ENCODE data around the gene GPR25. TPM values are rescaled to one million over a fixed set of nuclear protein-coding genes. Genes with fewer than 3 reads are reported as not detected.

GPR25 gene
- polyA plus RNA-seq, 1 donor = 0.16 TPM

GRCh38 chr1:200873116-200873670 lies 412 bp downstream of the GPR25 start:
- Histone ChIP-seq H3K4me3 (ENCODE audit: low read length) (no peak overlapping the region), H3K4me1 (ENCODE audit: control insufficient read depth, insufficient read depth, low read length) (peaks cover 7% of the 10 kb centered on the region), H3K36me3 (ENCODE audit: control insufficient read depth, insufficient read depth, low read length) (no peaks in the 10 kb centered on the region), H3K9me3 (ENCODE audit: control insufficient read depth, low read depth, low read length) (peaks cover 12% of the 10 kb centered on the region), H3K27ac (ENCODE audit: low read length) (no peak overlapping the region), H3K27me3 (ENCODE audit: control insufficient read depth, insufficient read depth, low read length) (peaks cover 58% of the 10 kb centered on the region)
- peak in 1 of 2 donors; percentile 67 for DNase-seq
- no CpG with 5 or more reads among the region's 61 CpGs for WGBS (ENCODE audit: insufficient coverage, low lambda C conversion rate)

GRCh38 chr1:200873671-200874397 lies 1.1 kb downstream of the GPR25 start:
- no peaks in the 10 kb centered on the region for H3K36me3 ChIP-seq (ENCODE audit: control insufficient read depth, insufficient read depth, low read length)
- H3K27me3 ChIP-seq (ENCODE audit: control insufficient read depth, insufficient read depth, low read length) = peaks cover 58% of the 10 kb centered on the region
- DNase-seq = no peak
- H3K27ac ChIP-seq (ENCODE audit: low read length) = no peak overlapping the region
- no CpG with 5 or more reads among the region's 66 CpGs for WGBS (ENCODE audit: insufficient coverage, low lambda C conversion rate)
- no peak overlapping the region for H3K4me3 ChIP-seq (ENCODE audit: low read length)
- H3K4me1 ChIP-seq (ENCODE audit: control insufficient read depth, insufficient read depth, low read length) = peaks cover 7% of the 10 kb centered on the region
- peaks cover 12% of the 10 kb centered on the region for H3K9me3 ChIP-seq (ENCODE audit: control insufficient read depth, low read depth, low read length)

GRCh38 chr1:200874694-200875093 lies 1.9 kb downstream of the GPR25 start:
- Histone ChIP-seq H3K27me3 (ENCODE audit: control insufficient read depth, insufficient read depth, low read length) (peaks cover 55% of the 10 kb centered on the region), H3K4me1 (ENCODE audit: control insufficient read depth, insufficient read depth, low read length) (peaks cover 7% of the 10 kb centered on the region), H3K27ac (ENCODE audit: low read length) (no peak overlapping the region), H3K4me3 (ENCODE audit: low read length) (no peak overlapping the region), H3K9me3 (ENCODE audit: control insufficient read depth, low read depth, low read length) (peaks cover 12% of the 10 kb centered on the region), H3K36me3 (ENCODE audit: control insufficient read depth, insufficient read depth, low read length) (no peaks in the 10 kb centered on the region)
- DNase-seq = no peak
- 100% methylated on average over 1 of the region's 6 CpGs for WGBS (ENCODE audit: insufficient coverage, low lambda C conversion rate)

GRCh38 chr1:200875416-200875815 lies 2.6 kb downstream of the GPR25 start:
- no peak for DNase-seq
- Histone ChIP-seq H3K36me3 (ENCODE audit: control insufficient read depth, insufficient read depth, low read length) (no peaks in the 10 kb centered on the region), H3K4me1 (ENCODE audit: control insufficient read depth, insufficient read depth, low read length) (peaks cover 7% of the 10 kb centered on the region), H3K4me3 (ENCODE audit: low read length) (no peak overlapping the region), H3K9me3 (ENCODE audit: control insufficient read depth, low read depth, low read length) (peaks cover 12% of the 10 kb centered on the region), H3K27ac (ENCODE audit: low read length) (no peak overlapping the region), H3K27me3 (ENCODE audit: control insufficient read depth, insufficient read depth, low read length) (peaks cover 52% of the 10 kb centered on the region)
- no CpG with 5 or more reads among the region's 5 CpGs for WGBS (ENCODE audit: insufficient coverage, low lambda C conversion rate)

- Histone ChIP-seq H3K4me3 (ENCODE audit: low read length) (no peak overlapping the region), H3K9me3 (ENCODE audit: control insufficient read depth, low read depth, low read length) (peaks cover 12% of the 10 kb centered on the region), H3K27me3 (ENCODE audit: control insufficient read depth, insufficient read depth, low read length) (peaks cover 42% of the 10 kb centered on the region), H3K4me1 (ENCODE audit: control insufficient read depth, insufficient read depth, low read length) (peaks cover 7% of the 10 kb centered on the region), H3K27ac (ENCODE audit: low read length) (no peak overlapping the region), H3K36me3 (ENCODE audit: control insufficient read depth, insufficient read depth, low read length) (no peaks in the 10 kb centered on the region)
- WGBS (ENCODE audit: insufficient coverage, low lambda C conversion rate) = 100% methylated on average over 1 of the region's 3 CpGs
- DNase-seq = no peak
Observed at GRCh38 chr1:200877010-200877409, 4.2 kb downstream of the GPR25 start.

- WGBS (ENCODE audit: insufficient coverage, low lambda C conversion rate) = 80% methylated on average over 1 of the region's 6 CpGs
- H3K27ac ChIP-seq (ENCODE audit: low read length) = no peak overlapping the region
- peaks cover 9% of the 10 kb centered on the region for H3K9me3 ChIP-seq (ENCODE audit: control insufficient read depth, low read depth, low read length)
- DNase-seq = no peak
- H3K36me3 ChIP-seq (ENCODE audit: control insufficient read depth, insufficient read depth, low read length) = no peaks in the 10 kb centered on the region
- no peak overlapping the region for H3K4me3 ChIP-seq (ENCODE audit: low read length)
- peaks cover 32% of the 10 kb centered on the region for H3K27me3 ChIP-seq (ENCODE audit: control insufficient read depth, insufficient read depth, low read length)
- peaks cover 4% of the 10 kb centered on the region for H3K4me1 ChIP-seq (ENCODE audit: control insufficient read depth, insufficient read depth, low read length)
Observed at GRCh38 chr1:200877839-200878551, 5.2 kb downstream of the GPR25 start.

- H3K27ac ChIP-seq (ENCODE audit: low read length) = no peak overlapping the region
- no peak overlapping the region for H3K4me3 ChIP-seq (ENCODE audit: low read length)
- H3K9me3 ChIP-seq (ENCODE audit: control insufficient read depth, low read depth, low read length) = no peaks in the 10 kb centered on the region
- H3K4me1 ChIP-seq (ENCODE audit: control insufficient read depth, insufficient read depth, low read length) = no peaks in the 10 kb centered on the region
- H3K36me3 ChIP-seq (ENCODE audit: control insufficient read depth, insufficient read depth, low read length) = no peaks in the 10 kb centered on the region
- no CpG with 5 or more reads among the region's 3 CpGs for WGBS (ENCODE audit: insufficient coverage, low lambda C conversion rate)
- H3K27me3 ChIP-seq (ENCODE audit: control insufficient read depth, insufficient read depth, low read length) = peaks cover 13% of the 10 kb centered on the region
- no peak for DNase-seq
Observed at GRCh38 chr1:200880212-200880611, 7.4 kb downstream of the GPR25 start.

GRCh38 chr1:200883118-200883517 lies 10.3 kb downstream of the GPR25 start:
- Histone ChIP-seq H3K4me1 (ENCODE audit: control insufficient read depth, insufficient read depth, low read length) (peaks cover 2% of the 10 kb centered on the region), H3K9me3 (ENCODE audit: control insufficient read depth, low read depth, low read length) (no peaks in the 10 kb centered on the region), H3K36me3 (ENCODE audit: control insufficient read depth, insufficient read depth, low read length) (no peaks in the 10 kb centered on the region), H3K4me3 (ENCODE audit: low read length) (no peak overlapping the region), H3K27me3 (ENCODE audit: control insufficient read depth, insufficient read depth, low read length) (peaks cover 3% of the 10 kb centered on the region), H3K27ac (ENCODE audit: low read length) (no peak overlapping the region)
- DNase-seq = no peak
- WGBS (ENCODE audit: insufficient coverage, low lambda C conversion rate) = no CpG with 5 or more reads among the region's 3 CpGs

- Histone ChIP-seq H3K9me3 (ENCODE audit: control insufficient read depth, low read depth, low read length) (no peaks in the 10 kb centered on the region), H3K4me3 (ENCODE audit: low read length) (no peak overlapping the region), H3K27me3 (ENCODE audit: control insufficient read depth, insufficient read depth, low read length) (no peaks in the 10 kb centered on the region), H3K27ac (ENCODE audit: low read length) (no peak overlapping the region), H3K4me1 (ENCODE audit: control insufficient read depth, insufficient read depth, low read length) (peaks cover 17% of the 10 kb centered on the region), H3K36me3 (ENCODE audit: control insufficient read depth, insufficient read depth, low read length) (no peaks in the 10 kb centered on the region)
- 94% methylated on average over 3 of the region's 6 CpGs for WGBS (ENCODE audit: insufficient coverage, low lambda C conversion rate)
- no peak for DNase-seq
Observed at GRCh38 chr1:200885623-200886402, 13.0 kb downstream of the GPR25 start.

- no peaks in the 10 kb centered on the region for H3K27me3 ChIP-seq (ENCODE audit: control insufficient read depth, insufficient read depth, low read length)
- no peak overlapping the region for H3K27ac ChIP-seq (ENCODE audit: low read length)
- no CpG with 5 or more reads among the region's 2 CpGs for WGBS (ENCODE audit: insufficient coverage, low lambda C conversion rate)
Observed at GRCh38 chr1:200886594-200886993, 13.8 kb downstream of the GPR25 start.

More at GRCh38 chr1:200886594-200886993, 13.8 kb downstream of the GPR25 start:
- peaks cover 17% of the 10 kb centered on the region for H3K4me1 ChIP-seq (ENCODE audit: control insufficient read depth, insufficient read depth, low read length)
- no peak overlapping the region for H3K4me3 ChIP-seq (ENCODE audit: low read length)
- no peaks in the 10 kb centered on the region for H3K9me3 ChIP-seq (ENCODE audit: control insufficient read depth, low read depth, low read length)
- no peak for DNase-seq
- H3K36me3 ChIP-seq (ENCODE audit: control insufficient read depth, insufficient read depth, low read length) = no peaks in the 10 kb centered on the region

All from large intestine (tissue), 3 donors.